CD4-positive, CD25-positive, alpha-beta regulatory T cell (primary cell): ENCODE data around the gene ARHGEF6. TPM values are rescaled to one million over a fixed set of nuclear protein-coding genes. Genes with fewer than 3 reads are reported as not detected.
"Not testable (repeated sequence)": the region's sequence is repeated elsewhere in the genome, so short reads cannot be mapped to it uniquely, and the experiment has no call there.

Source experiments
- ATAC-seq, 2 donors: fragments of 150-1000 bp; cut with Tn5 transposase; one replicate each; pipeline ENCODE4 v1.10.0; 2021; ENCODE audit warnings: low read depth in 2 of 2, moderate number of reproducible peaks in 2 of 2, moderate library complexity in 1 of 2
- DNase-seq, 3 donors: peaks; one replicate each; pipeline versions ENCODE4 v3.0.0 to v3.0.0-alpha.2; 2012 to 2022; ENCODE audit warnings: mixed read lengths in 1 of 3
- H3K27ac ChIP-seq: one replicate; pipeline ENCODE4 v1.7.0; 2013; ENCODE audit warnings: mild to moderate bottlenecking, low read length; ENCODE audit not compliant: insufficient read depth, poor library complexity, severe bottlenecking
- H3K27me3 ChIP-seq: one replicate; pipeline ENCODE4 v1.7.0; 2013; ENCODE audit warnings: low read length; ENCODE audit not compliant: control insufficient read depth, insufficient read depth
- H3K36me3 ChIP-seq: one replicate; pipeline ENCODE4 v1.7.0; 2013; ENCODE audit warnings: mild to moderate bottlenecking, low read length, moderate library complexity; ENCODE audit not compliant: control insufficient read depth, insufficient read depth
- H3K4me1 ChIP-seq: 2 replicates; pipeline ENCODE4 v1.7.0; 2013; ENCODE audit warnings: mild to moderate bottlenecking, low read length; ENCODE audit not compliant: insufficient read depth, control insufficient read depth, poor library complexity, severe bottlenecking
- H3K4me3 ChIP-seq: one replicate; pipeline ENCODE4 v1.7.0; 2013; ENCODE audit warnings: low read depth, mild to moderate bottlenecking, low read length, moderate library complexity
- H3K9me3 ChIP-seq, 2 experiments: 1 replicate in 1 of 2; 2 replicates in 1 of 2; pipeline ENCODE4 v1.7.0; 2013; ENCODE audit warnings: low read length in 2 of 2, mild to moderate bottlenecking in 1 of 2, moderate library complexity in 1 of 2; ENCODE audit not compliant: control insufficient read depth in 2 of 2
- H3K27ac Mint-ChIP-seq, 3 donors: one replicate each; pipeline ENCODE4 v1.8.0; 2020 to 2022; ENCODE audit warnings: mild to moderate bottlenecking in 3 of 3, mixed read lengths in 3 of 3, moderate library complexity in 2 of 3
- H3K27me3 Mint-ChIP-seq: one replicate; pipeline ENCODE4 v1.8.0; 2022; ENCODE audit warnings: mild to moderate bottlenecking, mixed read lengths
- H3K36me3 Mint-ChIP-seq: one replicate; pipeline ENCODE4 v1.8.0; 2020; ENCODE audit warnings: mixed read lengths
- H3K4me1 Mint-ChIP-seq, 4 donors: one replicate each; pipeline ENCODE4 v1.8.0; 2020 to 2022; ENCODE audit warnings: mixed read lengths in 4 of 4, mild to moderate bottlenecking in 1 of 4
- H3K4me3 Mint-ChIP-seq, 4 donors: one replicate each; pipeline ENCODE4 v1.8.0; 2020 to 2022; ENCODE audit warnings: mild to moderate bottlenecking in 4 of 4, mixed read lengths in 4 of 4, moderate library complexity in 3 of 4
- H3K9me3 Mint-ChIP-seq, 7 donors: one replicate each; pipeline ENCODE4 v1.8.0; 2020 to 2022; ENCODE audit warnings: mixed read lengths in 7 of 7, mild to moderate bottlenecking in 3 of 7, moderate library complexity in 2 of 7
- polyA plus RNA-seq, 4 donors: library from polyadenylated mRNA; unstranded; fragments of 300-500 nt; fragmentation: Illumina TruSeq; gene quantifications; one replicate each; pipeline ENCODE4 v1.2.3, GENCODE V29; 2021
- total RNA-seq: library from RNA; stranded (reverse); gene quantifications from one replicate; pipeline ENCODE4 v1.2.3, GENCODE V29; 2022

The ARHGEF6 gene
- total and polyA plus RNA-seq, 5 donors from 2014 or later = 83.0 to 111 (median 87.8) TPM

- DNase-seq (no peak), ATAC-seq (no peak)
- Mint-ChIP-seq H3K27ac (peak overlapping the region; percentile 83 to 91 (median 89)), H3K4me3 (peak overlapping the region; percentile 93 to 96 (median 96)), H3K9me3 (no peaks in the 10 kb centered on the region), H3K27me3 (no peaks in the 10 kb centered on the region), H3K4me1 (peaks cover 12 to 53% (median 30%) of the 10 kb centered on the region in 4 donors), H3K36me3 (no peaks in the 10 kb centered on the region)
- peak overlapping the region; percentile 97 for H3K4me3 ChIP-seq
- H3K27me3 ChIP-seq = no peaks in the 10 kb centered on the region
- H3K9me3 ChIP-seq = no peaks in the 10 kb centered on the region
- peaks cover 23% of the 10 kb centered on the region for H3K4me1 ChIP-seq
- H3K27ac ChIP-seq = peak overlapping the region; percentile 38
- H3K36me3 ChIP-seq = peaks cover 2% of the 10 kb centered on the region
Measured at GRCh38 chrX:136781180-136781797, 557 bp upstream of the ARHGEF6 start.

- DNase-seq (peak in 1 of 3 donors; percentile 38), ATAC-seq (no peak)
- no peaks in the 10 kb centered on the region for H3K27me3 ChIP-seq
- no peaks in the 10 kb centered on the region for H3K9me3 ChIP-seq
- Mint-ChIP-seq H3K27me3 (no peaks in the 10 kb centered on the region), H3K27ac (peak overlapping the region; percentile 83 to 89 (median 86)), H3K36me3 (no peaks in the 10 kb centered on the region), H3K4me1 (peaks cover 20 to 63% (median 40%) of the 10 kb centered on the region in 4 donors), H3K4me3 (peak overlapping the region; percentile 93 to 96 (median 96)), H3K9me3 (no peaks in the 10 kb centered on the region)
- peak overlapping the region; percentile 87 for H3K27ac ChIP-seq
- peaks cover 23% of the 10 kb centered on the region for H3K4me1 ChIP-seq
- H3K36me3 ChIP-seq = peaks cover 2% of the 10 kb centered on the region
- peak overlapping the region; percentile 97 for H3K4me3 ChIP-seq
Measured at GRCh38 chrX:136780241-136780640, 491 bp downstream of the ARHGEF6 start.

GRCh38 chrX:136779346-136779781 is 1.4 kb downstream of the ARHGEF6 start:
- H3K4me1 ChIP-seq = peaks cover 27% of the 10 kb centered on the region
- H3K9me3 Mint-ChIP-seq = no peaks in the 10 kb centered on the region
- DNase-seq = peak in 2 of 3 donors; percentile 59 to 76
- no peaks in the 10 kb centered on the region for H3K27me3 Mint-ChIP-seq
- H3K4me3 ChIP-seq = peak overlapping the region; percentile 97
- H3K4me3 Mint-ChIP-seq = peak overlapping the region; percentile 93 to 96 (median 96)
- H3K27me3 ChIP-seq = no peaks in the 10 kb centered on the region
- peaks cover 20 to 69% (median 46%) of the 10 kb centered on the region in 4 donors for H3K4me1 Mint-ChIP-seq
- H3K27ac Mint-ChIP-seq = peak overlapping the region; percentile 83 to 89 (median 86)
- H3K27ac ChIP-seq = peak overlapping the region; percentile 87
- H3K36me3 ChIP-seq = peaks cover 2% of the 10 kb centered on the region
- H3K36me3 Mint-ChIP-seq = no peaks in the 10 kb centered on the region
- peak; percentile 70 to 72 for ATAC-seq
- H3K9me3 ChIP-seq = no peaks in the 10 kb centered on the region

GRCh38 chrX:136778916-136779315 is 1.8 kb downstream of the ARHGEF6 start:
- Histone ChIP-seq H3K27ac (peak overlapping the region; percentile 87), H3K36me3 (peaks cover 2% of the 10 kb centered on the region), H3K4me3 (peak overlapping the region; percentile 97), H3K9me3 (no peaks in the 10 kb centered on the region), H3K4me1 (peaks cover 22% of the 10 kb centered on the region), H3K27me3 (no peaks in the 10 kb centered on the region)
- Mint-ChIP-seq H3K4me1 (peaks cover 20 to 64% (median 46%) of the 10 kb centered on the region in 4 donors), H3K27me3 (no peaks in the 10 kb centered on the region), H3K27ac (peak overlapping the region; percentile 83 to 89 (median 86)), H3K4me3 (peak overlapping the region; percentile 93 to 96 (median 96)), H3K36me3 (no peaks in the 10 kb centered on the region), H3K9me3 (no peaks in the 10 kb centered on the region)
- no peak for DNase-seq
- ATAC-seq = no peak

GRCh38 chrX:136778020-136778419 is 2.7 kb downstream of the ARHGEF6 start:
- H3K9me3 ChIP-seq = no peaks in the 10 kb centered on the region
- no peak overlapping the region for H3K27ac ChIP-seq
- ATAC-seq = no peak
- no peak for DNase-seq
- H3K4me3 ChIP-seq = peak overlapping the region; percentile 97
- H3K4me1 Mint-ChIP-seq = peaks cover 22 to 64% (median 48%) of the 10 kb centered on the region in 4 donors
- no peaks in the 10 kb centered on the region for H3K9me3 Mint-ChIP-seq
- H3K36me3 ChIP-seq = peaks cover 2% of the 10 kb centered on the region
- H3K27me3 ChIP-seq = no peaks in the 10 kb centered on the region
- H3K27ac Mint-ChIP-seq = peak overlapping the region in 1 of 3 donors; percentile 76
- H3K27me3 Mint-ChIP-seq = no peaks in the 10 kb centered on the region
- peaks cover 25% of the 10 kb centered on the region for H3K4me1 ChIP-seq
- H3K36me3 Mint-ChIP-seq = no peaks in the 10 kb centered on the region
- peak overlapping the region; percentile 93 to 96 (median 96) for H3K4me3 Mint-ChIP-seq

GRCh38 chrX:136773648-136774047 is 7.1 kb downstream of the ARHGEF6 start:
- Mint-ChIP-seq H3K4me3 (peak overlapping the region in 1 of 4 donors; percentile 65), H3K9me3 (peaks cover 0 to 2% (median 0%) of the 10 kb centered on the region in 7 donors), H3K36me3 (no peaks in the 10 kb centered on the region), H3K27me3 (no peaks in the 10 kb centered on the region), H3K27ac (peak overlapping the region in 1 of 3 donors; percentile 29), H3K4me1 (peaks cover 33 to 64% (median 47%) of the 10 kb centered on the region in 4 donors)
- ATAC-seq = no peak
- H3K27ac ChIP-seq = no peak overlapping the region
- peaks cover 25% of the 10 kb centered on the region for H3K4me1 ChIP-seq
- no peak for DNase-seq
- H3K9me3 ChIP-seq = no peaks in the 10 kb centered on the region
- H3K4me3 ChIP-seq = no peak overlapping the region
- peaks cover 5% of the 10 kb centered on the region for H3K36me3 ChIP-seq
- H3K27me3 ChIP-seq = no peaks in the 10 kb centered on the region

GRCh38 chrX:136771869-136772268 is 8.9 kb downstream of the ARHGEF6 start:
- not testable (repeated sequence) for H3K27ac ChIP-seq, H3K36me3 Mint-ChIP-seq, H3K9me3 Mint-ChIP-seq, H3K27me3 ChIP-seq, ATAC-seq, H3K9me3 ChIP-seq, H3K36me3 ChIP-seq, H3K27me3 Mint-ChIP-seq, H3K4me3 ChIP-seq, DNase-seq
- H3K4me1 ChIP-seq = peaks cover 33% of the 10 kb centered on the region
- Mint-ChIP-seq H3K4me1 (peaks cover 32 to 58% (median 47%) of the 10 kb centered on the region in 4 donors), H3K27ac (peak overlapping the region in 1 of 3 donors; percentile 1), H3K4me3 (peak overlapping the region in 2 of 4 donors; percentile 6 to 81)
